A673 (cell line): ENCODE results near the gene DPF3.

Source experiments
- EZH2 ChIP-seq: fragments of 200-600 bp; sonication (generic); IDR thresholded peaks from 2 replicates; pipeline ENCODE4 v1.6.1; 2017; ENCODE audit warnings: borderline replicate concordance, low read depth, mild to moderate bottlenecking, mixed read lengths, antibody characterized with exemption, low read length; ENCODE audit not compliant: poor library complexity, severe bottlenecking
- TF ChIP-seq, protein P1 (sequence below): fragments of 300-800, 200-600 bp; sonication (generic); conservative IDR thresholded peaks from 2 replicates; pipeline ENCODE4 v1.5.1; 2017; ENCODE audit warnings: low read depth, mild to moderate bottlenecking, antibody characterized with exemption, low read length, moderate library complexity, mixed read lengths

GRCh38 chr14:72792051-72792788 lies 101.7 kb downstream of the DPF3 start:
- TF ChIP-seq, protein P1, sequence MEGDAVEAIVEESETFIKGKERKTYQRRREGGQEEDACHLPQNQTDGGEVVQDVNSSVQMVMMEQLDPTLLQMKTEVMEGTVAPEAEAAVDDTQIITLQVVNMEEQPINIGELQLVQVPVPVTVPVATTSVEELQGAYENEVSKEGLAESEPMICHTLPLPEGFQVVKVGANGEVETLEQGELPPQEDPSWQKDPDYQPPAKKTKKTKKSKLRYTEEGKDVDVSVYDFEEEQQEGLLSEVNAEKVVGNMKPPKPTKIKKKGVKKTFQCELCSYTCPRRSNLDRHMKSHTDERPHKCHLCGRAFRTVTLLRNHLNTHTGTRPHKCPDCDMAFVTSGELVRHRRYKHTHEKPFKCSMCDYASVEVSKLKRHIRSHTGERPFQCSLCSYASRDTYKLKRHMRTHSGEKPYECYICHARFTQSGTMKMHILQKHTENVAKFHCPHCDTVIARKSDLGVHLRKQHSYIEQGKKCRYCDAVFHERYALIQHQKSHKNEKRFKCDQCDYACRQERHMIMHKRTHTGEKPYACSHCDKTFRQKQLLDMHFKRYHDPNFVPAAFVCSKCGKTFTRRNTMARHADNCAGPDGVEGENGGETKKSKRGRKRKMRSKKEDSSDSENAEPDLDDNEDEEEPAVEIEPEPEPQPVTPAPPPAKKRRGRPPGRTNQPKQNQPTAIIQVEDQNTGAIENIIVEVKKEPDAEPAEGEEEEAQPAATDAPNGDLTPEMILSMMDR: no peak
- TF ChIP-seq EZH2: no peak
